HepG2 (cell line): ENCODE measurements around the gene OR2S2.

ENCODE experiments used
- SIN3A ChIP-seq: IDR thresholded peaks from 2 replicates; pipeline ENCODE4 v1.6.1; 2011; ENCODE audit warnings: low read depth, mild to moderate bottlenecking, control low read depth, low read length, borderline replicate concordance
- ZBTB3 ChIP-seq: sonication (generic); formaldehyde crosslinking; IDR thresholded peaks from 2 replicates; pipeline ENCODE4 v1.4.0; 2020; ENCODE audit warnings: low read depth, mild to moderate bottlenecking, moderate library complexity, missing genetic modification reagents, borderline replicate concordance
- ZNF780A ChIP-seq: sonication (generic); formaldehyde crosslinking; IDR thresholded peaks from 2 replicates; pipeline ENCODE4 v1.8.0; 2022; ENCODE audit warnings: mild to moderate bottlenecking, missing genetic modification reagents, moderate library complexity

DNA sequence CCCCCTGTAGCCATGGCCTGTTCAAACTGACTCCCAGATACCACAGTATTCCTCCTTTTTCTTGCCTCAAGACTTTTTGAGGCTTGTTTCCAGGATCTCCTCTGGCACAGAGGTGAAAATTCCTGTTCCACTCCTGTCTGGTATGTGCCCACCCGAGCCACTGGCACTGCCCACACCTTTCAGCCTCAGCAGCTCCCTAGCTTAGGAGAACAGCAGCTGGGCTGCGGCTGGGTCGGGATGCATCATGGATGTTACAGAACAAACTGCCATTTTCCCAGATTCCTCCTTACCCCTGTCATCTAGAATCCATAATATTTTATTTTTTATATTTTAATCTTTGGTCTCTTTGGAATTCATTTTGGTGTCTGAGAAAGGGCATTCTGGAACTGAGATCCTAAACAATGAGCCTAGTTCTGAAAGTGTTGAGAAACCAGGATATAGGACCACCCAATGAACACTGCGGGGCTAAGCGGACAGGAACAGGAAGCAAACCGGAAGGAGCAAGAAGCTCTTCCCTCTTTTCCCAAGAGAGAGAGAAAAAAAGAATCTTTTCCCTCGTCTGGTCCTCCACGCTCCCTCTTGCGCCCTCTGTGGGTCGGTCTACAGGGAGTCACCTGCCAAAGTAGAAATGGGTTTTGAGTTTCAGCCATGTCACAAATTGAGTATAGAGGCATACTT is 12.5 kb downstream of the OR2S2 start:
- TF ChIP-seq SIN3A (no peak), ZBTB3 (CRISPR knock-in tag) (no peak), ZNF780A (CRISPR knock-in tag) (no peak)
